Measurements from ENCODE around the gene NTRK2. TPM values are rescaled to one million over a fixed set of nuclear protein-coding genes. Genes with fewer than 3 reads are reported as not detected.

NTRK2 gene
- total RNA-seq, 1 experiment from 2014 or later = not detected

DNA sequence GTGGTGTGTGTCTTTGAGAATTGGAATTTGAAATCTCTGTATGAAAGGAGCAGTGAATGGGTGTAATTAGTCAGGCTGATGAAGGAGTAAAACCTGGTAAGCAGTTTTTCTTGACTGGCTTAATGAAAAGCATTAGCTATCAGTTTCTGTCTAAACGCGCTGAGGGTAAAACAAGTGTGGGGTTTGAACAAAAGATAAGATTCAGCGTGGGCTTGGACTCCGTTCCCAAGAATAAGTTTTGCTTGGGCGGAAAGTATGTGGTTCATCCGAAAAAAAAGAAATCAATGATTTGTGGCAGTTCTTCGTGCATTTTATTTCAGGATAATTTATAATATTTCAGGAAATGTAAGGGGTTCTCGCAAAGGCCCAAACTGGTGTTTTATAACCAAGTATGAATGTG, 217.3 kb downstream of the NTRK2 start:
- no peak overlapping the region for H2AFZ ChIP-seq (ENCODE audit: low read depth, low read length, poor library complexity, severe bottlenecking)
- peaks cover 1% of the 10 kb centered on the region; the same call in 1 of the 2 replicates for H3K27me3 ChIP-seq (ENCODE audit: insufficient read depth, low read length)
- intact Hi-C loops (cut with micrococcal nuclease) = no loop called here
- CTCF ChIA-PET = no interaction called here
- no peak overlapping the region for H3K4me3 ChIP-seq (replicated peaks in 1 of 2; ENCODE audit: low read depth in 1 of 2, low read length in 2 of 2)
- ATAC-seq (no peak), DNase-seq (ENCODE audit: low read depth, low spot score) (no peak)
- RAD21 ChIA-PET (ENCODE audit: low non-redundant PET in 1 of 2, low total read pairs in 2 of 2, uncharacterized antibody in 2 of 2, unreplicated experiment in 2 of 2) = no interaction called here
- H3K27ac ChIP-seq (ENCODE audit: low read depth, low read length) = no peak overlapping the region
- H3K4me2 ChIP-seq (ENCODE audit: low read length) = no peak overlapping the region
- no peaks in the 10 kb centered on the region for H3K36me3 ChIP-seq (ENCODE audit: control insufficient read depth in 1 of 2, insufficient read depth in 2 of 2, low read length in 2 of 2)
- no peaks in the 10 kb centered on the region for H3K4me1 ChIP-seq (ENCODE audit: control insufficient read depth in 1 of 2, insufficient read depth in 2 of 2, low read length in 2 of 2)
- no peaks in the 10 kb centered on the region for H3K9me3 ChIP-seq (ENCODE audit: control insufficient read depth in 1 of 2, insufficient read depth in 1 of 2, low read depth in 1 of 2, low read length in 2 of 2)
- no peak for TF ChIP-seq SRF (IDR thresholded peaks at IDR 0.05; ENCODE audit: low read depth)
- no peak for TF ChIP-seq POLR2AphosphoS5 (IDR thresholded peaks at IDR 0.05; ENCODE audit: low read depth, low read length)
- no peak for TF ChIP-seq FOSL1 (IDR thresholded peaks at IDR 0.05; ENCODE audit: low read depth)
- TF ChIP-seq RAD21 (IDR thresholded peaks at IDR 0.05; ENCODE audit: low read depth) = no peak
- TF ChIP-seq CBX3 (IDR thresholded peaks at IDR 0.05; ENCODE audit: low read depth) = no peak
- no peak for TF ChIP-seq EGR1 (IDR thresholded peaks at IDR 0.05; ENCODE audit: low read depth)
- no peak for TF ChIP-seq POLR2A (IDR thresholded peaks at IDR 0.05; ENCODE audit: borderline replicate concordance, extremely low read depth, insufficient read depth, insufficient read length)
- TF ChIP-seq JUND (IDR thresholded peaks at IDR 0.05) = no peak
- no peaks in the 10 kb centered on the region for H3K9me2 ChIP-seq (ENCODE audit: insufficient read depth)
- no peaks in the 10 kb centered on the region for H4K20me1 ChIP-seq (ENCODE audit: insufficient read depth)
- H3K9ac ChIP-seq (ENCODE audit: low read length) = no peak overlapping the region
- H3K79me2 ChIP-seq (ENCODE audit: insufficient read depth, low read length) = no peaks in the 10 kb centered on the region
- POLR2A ChIA-PET = no interaction called here
- no TSS peak for BruUV-seq (replicated peaks)

GRCh38 chr9:84891924-84892323, 222.4 kb downstream of the NTRK2 start:
- no TSS peak for BruUV-seq (replicated peaks)
- DNase-seq (ENCODE audit: low read depth, low spot score) (no peak), ATAC-seq (no peak)

More at GRCh38 chr9:84891924-84892323, 222.4 kb downstream of the NTRK2 start:
- Histone ChIP-seq H3K9me3 (ENCODE audit: control insufficient read depth in 1 of 2, insufficient read depth in 1 of 2, low read depth in 1 of 2, low read length in 2 of 2) (no peaks in the 10 kb centered on the region), H3K4me2 (ENCODE audit: low read length) (no peak overlapping the region), H3K4me1 (ENCODE audit: control insufficient read depth in 1 of 2, insufficient read depth in 2 of 2, low read length in 2 of 2) (no peaks in the 10 kb centered on the region), H3K4me3 (replicated peaks in 1 of 2; ENCODE audit: low read depth in 1 of 2, low read length in 2 of 2) (no peak overlapping the region), H3K27ac (ENCODE audit: low read depth, low read length) (no peak overlapping the region), H3K27me3 (ENCODE audit: insufficient read depth, low read length) (peaks cover 21% of the 10 kb centered on the region), H3K9ac (ENCODE audit: low read length) (no peak overlapping the region), H3K36me3 (ENCODE audit: control insufficient read depth in 1 of 2, insufficient read depth in 2 of 2, low read length in 2 of 2) (no peaks in the 10 kb centered on the region), H2AFZ (ENCODE audit: low read depth, low read length, poor library complexity, severe bottlenecking) (no peak overlapping the region), H3K79me2 (ENCODE audit: insufficient read depth, low read length) (no peaks in the 10 kb centered on the region), H3K9me2 (ENCODE audit: insufficient read depth) (no peaks in the 10 kb centered on the region), H4K20me1 (ENCODE audit: insufficient read depth) (no peaks in the 10 kb centered on the region)
- ChIA-PET POLR2A (no interaction called here), RAD21 (ENCODE audit: low non-redundant PET in 1 of 2, low total read pairs in 2 of 2, uncharacterized antibody in 2 of 2, unreplicated experiment in 2 of 2) (no interaction called here), CTCF (no interaction called here)
- TF ChIP-seq SIN3A (IDR thresholded peaks at IDR 0.05; ENCODE audit: low read depth) (no peak), EZH2phosphoT487 (IDR thresholded peaks at IDR 0.05; ENCODE audit: borderline replicate concordance) (no peak), YY1 (IDR thresholded peaks at IDR 0.05; ENCODE audit: extremely low read depth, insufficient replicate concordance, low read depth, low read length) (no peak), SRF (IDR thresholded peaks at IDR 0.05; ENCODE audit: low read depth) (no peak)
- intact Hi-C loops (cut with micrococcal nuclease) = no loop called here

Measured in HCT116 (cell line).